OCI-LY1 (cell line): ENCODE results near the gene KIFC3.

Experiments
- EZH2 ChIP-seq: fragments of 200-600 bp; sonication (generic), shearing (Covaris generic); IDR thresholded peaks from 2 replicates; pipeline ENCODE4 v1.8.0; 2017; ENCODE audit warnings: borderline replicate concordance, mixed run types, mild to moderate bottlenecking, antibody characterized with exemption, low read length, moderate library complexity, mixed read lengths
- TF ChIP-seq, protein P1 (sequence below): fragments of 200-600 bp; sonication (generic), shearing (Covaris generic); IDR thresholded peaks from 2 replicates; pipeline ENCODE4 v1.5.1; 2017; ENCODE audit warnings: mild to moderate bottlenecking, antibody characterized with exemption, low read length, moderate library complexity, mixed read lengths

DNA sequence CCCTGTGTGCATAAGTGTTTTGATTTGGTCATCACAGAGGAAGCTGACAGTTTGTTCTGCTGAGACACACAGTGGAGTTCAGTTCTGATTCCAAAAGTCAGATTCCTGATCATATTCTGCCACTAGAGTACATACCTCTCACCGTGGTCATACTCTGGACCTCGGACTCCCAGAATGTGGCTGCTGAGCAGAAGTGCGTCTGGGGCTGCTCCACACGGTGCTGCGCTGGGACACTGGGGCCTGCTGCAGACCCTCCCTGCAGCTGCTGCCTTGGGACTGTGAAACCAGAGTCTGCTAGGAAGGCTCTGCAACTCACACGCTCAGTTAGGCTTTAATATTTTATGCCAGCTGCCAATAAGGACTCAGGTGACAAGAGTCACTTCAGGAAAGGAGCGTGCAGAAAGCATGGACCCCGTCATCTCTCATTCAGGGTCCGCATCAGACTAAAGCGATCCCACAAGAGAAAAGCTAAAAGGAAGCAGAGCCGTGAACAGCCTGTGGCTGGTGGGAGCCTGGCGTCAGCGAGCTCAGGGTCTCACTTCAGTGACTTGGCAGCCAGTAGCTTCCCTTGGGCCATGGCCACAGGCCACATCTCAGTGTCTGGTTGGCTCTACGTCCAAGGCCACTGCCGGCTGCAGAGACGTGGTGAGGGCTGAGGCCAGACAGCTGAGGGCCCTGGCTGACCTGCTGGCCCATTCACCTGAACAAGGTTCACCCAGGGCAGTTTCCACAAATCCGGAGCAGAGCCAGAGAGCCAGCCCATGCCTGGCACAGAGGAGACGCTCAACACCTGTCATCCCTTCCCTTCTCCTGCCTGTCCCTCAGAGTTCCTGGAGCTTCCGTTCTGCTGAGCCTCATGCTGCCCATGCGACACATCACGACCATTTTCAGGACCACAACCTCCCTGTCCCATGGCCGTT lies 24.7 kb upstream of the KIFC3 start:
- TF ChIP-seq, protein P1, sequence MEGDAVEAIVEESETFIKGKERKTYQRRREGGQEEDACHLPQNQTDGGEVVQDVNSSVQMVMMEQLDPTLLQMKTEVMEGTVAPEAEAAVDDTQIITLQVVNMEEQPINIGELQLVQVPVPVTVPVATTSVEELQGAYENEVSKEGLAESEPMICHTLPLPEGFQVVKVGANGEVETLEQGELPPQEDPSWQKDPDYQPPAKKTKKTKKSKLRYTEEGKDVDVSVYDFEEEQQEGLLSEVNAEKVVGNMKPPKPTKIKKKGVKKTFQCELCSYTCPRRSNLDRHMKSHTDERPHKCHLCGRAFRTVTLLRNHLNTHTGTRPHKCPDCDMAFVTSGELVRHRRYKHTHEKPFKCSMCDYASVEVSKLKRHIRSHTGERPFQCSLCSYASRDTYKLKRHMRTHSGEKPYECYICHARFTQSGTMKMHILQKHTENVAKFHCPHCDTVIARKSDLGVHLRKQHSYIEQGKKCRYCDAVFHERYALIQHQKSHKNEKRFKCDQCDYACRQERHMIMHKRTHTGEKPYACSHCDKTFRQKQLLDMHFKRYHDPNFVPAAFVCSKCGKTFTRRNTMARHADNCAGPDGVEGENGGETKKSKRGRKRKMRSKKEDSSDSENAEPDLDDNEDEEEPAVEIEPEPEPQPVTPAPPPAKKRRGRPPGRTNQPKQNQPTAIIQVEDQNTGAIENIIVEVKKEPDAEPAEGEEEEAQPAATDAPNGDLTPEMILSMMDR = no peak
- TF ChIP-seq EZH2 = no peak
